ENCODE data around the gene SF1.

Gene SF1

DNA sequence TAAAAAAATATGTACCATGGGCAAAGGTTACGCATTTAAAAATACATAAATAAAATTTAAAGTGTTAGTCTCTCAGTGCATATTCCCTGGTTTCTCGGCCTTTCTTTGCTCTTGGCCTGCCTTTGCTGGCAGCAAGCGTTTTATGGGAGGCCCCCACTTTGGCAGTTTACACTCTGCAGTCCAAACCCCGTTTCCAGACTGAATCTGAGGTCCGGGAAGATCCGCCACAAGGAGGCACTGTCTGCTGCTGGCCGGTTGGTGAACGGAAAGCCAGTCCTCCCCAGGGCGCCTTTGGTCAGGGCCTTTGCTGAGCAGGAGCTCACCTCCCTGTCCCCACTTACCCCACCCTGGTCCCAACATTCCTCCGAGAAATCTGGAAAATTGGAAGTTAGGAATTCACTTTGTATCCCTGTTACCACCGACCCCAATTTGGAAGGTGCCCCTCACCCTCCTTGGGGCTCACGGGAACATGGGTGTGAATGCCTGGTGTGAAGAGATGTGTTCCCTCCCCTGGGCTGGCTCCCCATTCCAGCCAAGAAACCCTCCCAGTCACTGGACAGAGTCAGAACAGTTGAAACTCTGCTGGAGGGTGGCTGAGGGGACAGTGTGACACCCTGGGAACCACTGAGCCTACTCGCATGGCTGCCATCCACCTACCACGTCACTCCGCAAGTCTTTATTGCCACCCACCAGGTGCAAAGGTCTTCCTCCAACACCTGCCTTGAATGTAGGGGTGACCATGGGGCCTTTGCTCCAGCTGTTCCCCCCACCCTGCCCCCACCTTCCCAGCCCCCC, 9.4 kb upstream of the SF1 start:
- CTCF ChIA-PET, result interaction anchor here (0.7 to 1.6 kb wide), 5 partner anchors 9 to 87 kb away, joined by 3 to 5 read pairs (median 4); partner anchors contain the start of genes PYGM and SF1
- POLR2A ChIA-PET, result interaction anchor here (0.8 kb wide), 1 partner anchor 287 kb away, joined by 3 read pairs; no protein-coding TSS in a partner anchor
- peak; percentile 75 for DNase-seq (ENCODE audit: extremely low spot score)
- TF ChIP-seq HDGF (IDR thresholded peaks at IDR 0.05; ENCODE audit: borderline replicate concordance) (no peak), TARDBP (IDR thresholded peaks at IDR 0.05) (no peak), FOXK2 (IDR thresholded peaks at IDR 0.05) (no peak), ELF4 (IDR thresholded peaks at IDR 0.05) (no peak), CTBP1 (IDR thresholded peaks at IDR 0.05; ENCODE audit: borderline replicate concordance) (no peak), ZNF384 (IDR thresholded peaks at IDR 0.05) (no peak), ARNT (IDR thresholded peaks at IDR 0.05) (no peak), SUZ12 (IDR thresholded peaks at IDR 0.05) (no peak)
- TF ChIP-seq, protein P1, sequence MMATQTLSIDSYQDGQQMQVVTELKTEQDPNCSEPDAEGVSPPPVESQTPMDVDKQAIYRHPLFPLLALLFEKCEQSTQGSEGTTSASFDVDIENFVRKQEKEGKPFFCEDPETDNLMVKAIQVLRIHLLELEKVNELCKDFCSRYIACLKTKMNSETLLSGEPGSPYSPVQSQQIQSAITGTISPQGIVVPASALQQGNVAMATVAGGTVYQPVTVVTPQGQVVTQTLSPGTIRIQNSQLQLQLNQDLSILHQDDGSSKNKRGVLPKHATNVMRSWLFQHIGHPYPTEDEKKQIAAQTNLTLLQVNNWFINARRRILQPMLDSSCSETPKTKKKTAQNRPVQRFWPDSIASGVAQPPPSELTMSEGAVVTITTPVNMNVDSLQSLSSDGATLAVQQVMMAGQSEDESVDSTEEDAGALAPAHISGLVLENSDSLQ (IDR thresholded peaks at IDR 0.05), result no peak

DNA sequence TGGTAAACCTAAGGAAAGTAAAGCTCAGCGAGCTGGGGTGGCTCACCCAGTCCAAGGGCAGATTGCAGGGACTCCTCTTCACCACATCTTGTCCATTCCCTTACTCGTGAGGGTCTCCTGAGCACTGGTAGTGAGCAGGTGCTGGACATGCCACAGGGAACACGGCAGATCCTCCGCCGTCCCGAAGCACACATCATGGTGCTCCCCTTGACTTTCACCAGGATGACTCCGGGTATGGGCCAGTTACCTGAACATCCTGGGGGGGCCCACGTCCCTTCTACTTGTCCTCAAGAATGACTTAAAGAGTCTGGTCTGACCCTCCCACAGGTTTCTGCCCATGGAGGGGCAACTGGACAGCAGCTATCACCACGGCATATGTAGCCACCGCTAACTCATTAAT, 8.0 kb upstream of the SF1 start:
- POLR2A ChIA-PET, result no interaction called here
- DNase-seq (ENCODE audit: extremely low spot score), result no peak
- no peak for TF ChIP-seq L3MBTL2 (conservative IDR thresholded peaks at IDR 0.05)
- TF ChIP-seq TARDBP (IDR thresholded peaks at IDR 0.05), result no peak
- CTCF ChIA-PET, result interaction anchor here (0.6 to 1.3 kb wide), 3 partner anchors 18 to 98 kb away, joined by 3 read pairs; no protein-coding TSS in a partner anchor

DNA sequence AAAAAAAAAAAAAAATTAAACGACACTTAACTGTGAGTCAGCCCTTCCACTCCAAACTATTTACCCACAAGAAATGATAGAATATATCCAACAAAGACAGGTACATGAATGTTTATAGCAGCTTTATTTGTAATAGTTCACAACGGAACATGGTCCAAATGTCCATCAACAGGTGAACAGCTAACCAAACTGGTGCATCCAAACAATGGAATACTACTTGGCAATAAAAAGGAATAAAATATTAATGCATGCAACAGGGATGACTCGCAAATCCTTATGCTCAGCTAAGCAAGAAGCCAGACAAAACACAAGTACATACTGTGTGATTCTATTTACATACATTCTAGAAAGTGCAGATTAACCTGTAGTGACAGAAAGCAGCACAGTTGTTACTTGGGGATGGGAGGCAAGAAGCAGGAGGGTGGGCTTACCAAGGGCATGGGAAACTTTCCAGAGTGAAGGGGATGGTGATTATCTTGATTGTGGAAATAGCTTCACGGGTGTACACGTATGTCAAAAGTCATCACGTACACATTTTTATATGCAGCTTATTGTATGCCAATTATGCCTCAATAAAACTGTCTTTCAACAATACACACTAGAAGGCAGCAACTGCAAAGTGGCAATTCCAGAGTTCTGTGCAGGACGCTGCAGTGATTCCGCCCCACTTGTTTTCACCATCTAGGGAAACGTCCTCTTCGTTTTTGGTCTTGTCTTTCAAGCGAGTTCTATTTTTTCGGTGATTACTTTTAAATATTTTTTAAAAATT, 6.7 kb upstream of the SF1 start:
- ChIA-PET POLR2A (no interaction called here), CTCF (interaction anchor here (0.7 to 1.3 kb wide), 3 partner anchors 13 to 19 kb away, joined by 3 to 4 read pairs (median 3); no protein-coding TSS in a partner anchor)
- DNase-seq (ENCODE audit: extremely low spot score), result no peak
- TF ChIP-seq ELF4 (IDR thresholded peaks at IDR 0.05) (no peak), ARNT (IDR thresholded peaks at IDR 0.05) (no peak), ZNF384 (IDR thresholded peaks at IDR 0.05) (no peak), HDGF (IDR thresholded peaks at IDR 0.05; ENCODE audit: borderline replicate concordance) (no peak), FOXA1 (IDR thresholded peaks at IDR 0.05) (no peak), NFRKB (IDR thresholded peaks at IDR 0.05) (no peak), LEF1 (IDR thresholded peaks at IDR 0.05; ENCODE audit: borderline replicate concordance) (no peak), SP1 (IDR thresholded peaks at IDR 0.05) (no peak), SUZ12 (IDR thresholded peaks at IDR 0.05) (no peak), FOXK2 (IDR thresholded peaks at IDR 0.05) (no peak), L3MBTL2 (conservative IDR thresholded peaks at IDR 0.05) (no peak), BHLHE40 (IDR thresholded peaks at IDR 0.05; ENCODE audit: borderline replicate concordance) (no peak), FOXM1 (IDR thresholded peaks at IDR 0.05; ENCODE audit: borderline replicate concordance) (no peak), CTBP1 (IDR thresholded peaks at IDR 0.05; ENCODE audit: borderline replicate concordance) (no peak), TARDBP (IDR thresholded peaks at IDR 0.05) (no peak)
- TF ChIP-seq, protein P1 (IDR thresholded peaks at IDR 0.05), result no peak

DNA sequence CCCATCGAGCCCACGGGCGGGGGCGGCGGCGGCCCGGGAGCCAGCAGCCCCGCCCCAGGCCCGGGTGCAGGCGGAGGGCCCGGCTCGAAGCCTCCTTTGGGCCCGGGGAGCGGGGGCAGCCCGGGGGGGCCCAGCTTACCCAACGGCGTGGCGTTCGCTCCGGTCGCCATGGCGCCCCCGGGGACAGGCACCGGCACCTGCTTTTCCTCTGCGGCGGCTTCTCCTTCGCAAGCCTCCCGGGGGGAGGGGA, 194 bp downstream of the SF1 start:
- TF ChIP-seq FOXM1 (IDR thresholded peaks at IDR 0.05; ENCODE audit: borderline replicate concordance), result peak; percentile 19; the same call in 1 of the 2 replicates
- TF ChIP-seq HDGF (IDR thresholded peaks at IDR 0.05; ENCODE audit: borderline replicate concordance), result no peak
- ChIA-PET CTCF (interaction anchor here (1.5 kb wide), 1 partner anchor 9 kb away, joined by 5 read pairs; no protein-coding TSS in a partner anchor), POLR2A (interaction anchor here (0.9 to 1.5 kb wide), 19 partner anchors 14 to 461 kb away, joined by 3 to 17 read pairs (median 4); partner anchors contain the start of genes MAP4K2, MEN1, PYGM and TRMT112)
- no peak for DNase-seq (ENCODE audit: extremely low spot score)

DNA sequence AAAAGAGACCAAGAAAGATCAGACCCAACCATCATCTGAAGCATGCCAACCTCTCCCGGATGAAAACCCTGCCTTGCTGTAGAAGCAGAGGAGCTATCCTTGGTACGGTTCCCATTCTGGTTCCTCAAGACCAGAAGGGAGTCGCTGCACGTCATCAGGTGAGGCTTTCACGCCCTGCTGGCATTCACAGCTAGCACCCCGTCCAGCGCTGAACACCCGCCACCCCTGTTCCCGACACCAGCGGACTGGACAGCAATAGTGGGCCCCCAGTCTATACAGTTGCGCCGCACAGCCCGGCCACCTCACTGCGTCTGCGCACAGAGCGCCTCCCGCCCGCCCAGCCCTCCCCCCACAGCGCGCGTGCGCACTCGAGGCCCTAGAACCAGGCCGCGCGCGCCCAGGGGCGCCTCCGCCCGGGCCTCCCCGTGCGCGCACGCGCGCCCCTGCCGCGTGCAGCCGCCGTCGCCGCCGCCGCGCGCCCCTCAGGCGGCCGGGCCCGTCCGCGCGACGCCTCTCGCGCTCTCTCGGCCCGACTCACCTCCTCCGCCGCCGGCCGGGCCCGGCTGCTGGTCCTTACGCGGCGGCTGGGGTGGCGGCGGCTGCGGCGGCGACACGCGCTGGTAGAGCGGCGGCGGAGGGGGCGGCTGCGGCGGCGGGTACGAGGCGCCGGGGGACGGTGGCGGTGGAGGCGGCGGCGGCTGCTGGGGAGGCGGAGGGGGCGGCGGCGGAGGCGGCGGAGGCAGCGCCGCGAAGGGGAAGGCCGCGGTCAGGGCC, 706 bp downstream of the SF1 start:
- CTCF ChIA-PET, result interaction anchor here (0.7 kb wide), 1 partner anchor 21 kb away, joined by 7 read pairs; no protein-coding TSS in a partner anchor
- POLR2A ChIA-PET, result interaction anchor here (0.9 to 1.6 kb wide), 6 partner anchors 14 to 30 kb away, joined by 3 to 6 read pairs (median 4); partner anchors contain the start of gene MAP4K2
- peak; percentile 92 for DNase-seq (ENCODE audit: extremely low spot score)
- TF ChIP-seq SP1 (IDR thresholded peaks at IDR 0.05) (no peak), FOXA1 (IDR thresholded peaks at IDR 0.05) (no peak), NFRKB (IDR thresholded peaks at IDR 0.05) (no peak), BHLHE40 (IDR thresholded peaks at IDR 0.05; ENCODE audit: borderline replicate concordance) (no peak), FOXM1 (IDR thresholded peaks at IDR 0.05; ENCODE audit: borderline replicate concordance) (no peak), SUZ12 (IDR thresholded peaks at IDR 0.05) (no peak)

DNA sequence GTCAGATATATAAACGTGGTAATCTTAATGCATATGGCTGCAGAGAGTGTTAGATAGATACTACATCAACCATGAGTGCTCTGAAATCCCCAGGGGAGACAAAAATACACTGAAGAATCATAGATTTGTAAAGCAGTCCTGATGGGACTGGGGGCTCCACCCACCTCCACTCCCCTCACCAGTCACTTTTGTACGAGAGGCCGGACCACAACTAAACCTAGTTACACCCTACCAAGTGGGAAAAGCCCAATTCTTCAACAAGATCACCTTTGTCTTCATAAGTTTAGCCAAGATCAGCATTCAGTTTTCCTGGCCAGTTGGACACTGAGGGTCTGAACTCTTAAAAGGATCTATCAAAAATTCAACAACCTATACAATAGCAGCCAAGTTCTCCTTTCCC, 1.5 kb downstream of the SF1 start:
- no peak for DNase-seq (ENCODE audit: extremely low spot score)
- ChIA-PET CTCF (interaction anchor here (0.9 kb wide), 1 partner anchor 17 kb away, joined by 4 read pairs; the partner anchor contains the start of gene PYGM), POLR2A (interaction anchor here (0.9 to 1.6 kb wide), 3 partner anchors 13 to 29 kb away, joined by 3 to 5 read pairs (median 3); no protein-coding TSS in a partner anchor)
- TF ChIP-seq FOXA1 (IDR thresholded peaks at IDR 0.05) (no peak), ZNF384 (IDR thresholded peaks at IDR 0.05) (no peak), ELF4 (IDR thresholded peaks at IDR 0.05) (no peak), TARDBP (IDR thresholded peaks at IDR 0.05) (no peak), CTBP1 (IDR thresholded peaks at IDR 0.05; ENCODE audit: borderline replicate concordance) (no peak), L3MBTL2 (conservative IDR thresholded peaks at IDR 0.05) (no peak), FOXK2 (IDR thresholded peaks at IDR 0.05) (no peak), FOXM1 (IDR thresholded peaks at IDR 0.05; ENCODE audit: borderline replicate concordance) (no peak), HDGF (IDR thresholded peaks at IDR 0.05; ENCODE audit: borderline replicate concordance) (no peak), BHLHE40 (IDR thresholded peaks at IDR 0.05; ENCODE audit: borderline replicate concordance) (no peak), NFRKB (IDR thresholded peaks at IDR 0.05) (no peak), SUZ12 (IDR thresholded peaks at IDR 0.05) (no peak), ARNT (IDR thresholded peaks at IDR 0.05) (no peak), SP1 (IDR thresholded peaks at IDR 0.05) (no peak), LEF1 (IDR thresholded peaks at IDR 0.05; ENCODE audit: borderline replicate concordance) (no peak)
- TF ChIP-seq, protein P1 (IDR thresholded peaks at IDR 0.05), result no peak
